GM12892 (cell line): ENCODE results near the gene PTGS2.
A peak's percentile ranks its signal among the peaks of the same experiment; 100 is the strongest.

Experiments
- DNase-seq: peaks from one replicate; pipeline ENCODE4 v3.0.0; 2011; ENCODE audit not compliant: insufficient read length
- FAIRE-seq: peaks from 2 replicates; lab custom pipeline; 2011; peaks lifted over from hg19 to GRCh38; lab: Jason Lieb, UNC
- POLR2A ChIP-seq: IDR thresholded peaks from 2 replicates; pipeline ENCODE4 v1.6.1; 2011; ENCODE audit warnings: low read depth, low read length, control low read depth
- POLR2AphosphoS5 ChIP-seq: IDR thresholded peaks from 2 replicates; pipeline ENCODE4 v1.6.1; 2011; ENCODE audit warnings: low read depth, low read length, control low read depth
- TAF1 ChIP-seq: IDR thresholded peaks from 2 replicates; pipeline ENCODE4 v1.6.1; 2011; ENCODE audit warnings: low read depth, mild to moderate bottlenecking, control low read depth, low read length, borderline replicate concordance

The PTGS2 gene

DNA sequence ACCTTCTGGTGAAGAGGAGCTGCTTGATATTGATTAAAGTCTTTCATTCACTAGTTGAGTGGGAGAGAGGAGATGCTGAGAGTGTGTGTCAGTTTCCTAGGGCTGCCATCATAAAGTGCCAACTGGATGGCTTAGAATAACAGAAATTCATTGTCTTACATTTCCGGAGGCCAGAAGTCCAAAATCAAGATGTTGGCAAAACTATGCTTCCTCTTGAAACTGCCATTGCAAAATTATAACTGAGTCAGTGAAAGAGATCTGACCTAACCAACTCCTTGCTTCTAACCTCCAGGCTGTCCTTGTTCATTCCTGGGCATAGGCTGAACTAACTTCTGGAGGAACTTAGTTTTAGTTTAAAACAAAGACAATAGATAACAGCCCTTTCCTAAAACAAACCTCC, 47.1 kb downstream of the PTGS2 start:
- FAIRE-seq (no peak), DNase-seq (no peak)
- TF ChIP-seq POLR2A: no peak
- TF ChIP-seq POLR2AphosphoS5: no peak
- TF ChIP-seq TAF1: no peak

DNA sequence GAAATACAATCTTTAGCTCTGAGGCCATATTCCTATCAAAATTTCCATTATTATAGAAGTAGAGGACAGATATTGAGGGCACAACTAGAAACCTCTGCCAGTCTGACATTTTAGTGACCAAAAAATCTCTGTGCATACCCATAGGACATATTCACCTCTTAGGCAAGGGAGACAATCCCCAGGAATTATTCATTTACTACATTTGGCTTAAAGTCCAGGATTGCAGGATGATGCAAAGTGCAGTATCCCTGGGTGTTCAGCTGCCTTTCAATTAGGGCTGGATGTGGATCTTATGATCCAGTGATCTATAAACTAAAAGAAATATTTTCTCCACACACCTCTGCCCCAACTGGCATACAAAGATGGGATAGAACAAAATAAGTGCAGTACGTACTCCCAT, 50.9 kb downstream of the PTGS2 start:
- FAIRE-seq: no peak

DNA sequence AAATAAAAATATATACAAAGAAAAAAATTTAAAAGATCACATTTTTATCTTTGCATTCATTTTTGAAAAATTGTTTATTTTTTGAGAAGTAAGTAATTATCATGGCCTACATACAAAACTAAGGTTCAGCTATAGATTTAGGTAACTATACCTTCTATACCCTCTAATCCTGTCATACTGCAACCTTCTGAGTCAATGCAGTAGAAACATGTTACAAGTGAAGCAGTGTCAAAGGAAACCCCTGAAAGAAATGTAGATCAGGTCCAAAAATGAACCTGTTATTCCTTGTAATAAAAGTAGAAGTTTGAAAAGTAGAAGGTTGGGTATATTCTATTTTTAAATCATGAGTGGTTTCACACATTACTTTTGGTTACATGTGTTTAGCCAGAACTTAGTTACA, 51.3 kb downstream of the PTGS2 start:
- TF ChIP-seq POLR2A: no peak
- no peak for TF ChIP-seq TAF1
- TF ChIP-seq POLR2AphosphoS5: no peak
- DNase-seq: no peak
- no peak for FAIRE-seq

More for the DNA sequence above, 50.9 kb downstream of the PTGS2 start:
- TF ChIP-seq TAF1: no peak
- TF ChIP-seq POLR2A: no peak
- no peak for TF ChIP-seq POLR2AphosphoS5
- no peak for DNase-seq

DNA sequence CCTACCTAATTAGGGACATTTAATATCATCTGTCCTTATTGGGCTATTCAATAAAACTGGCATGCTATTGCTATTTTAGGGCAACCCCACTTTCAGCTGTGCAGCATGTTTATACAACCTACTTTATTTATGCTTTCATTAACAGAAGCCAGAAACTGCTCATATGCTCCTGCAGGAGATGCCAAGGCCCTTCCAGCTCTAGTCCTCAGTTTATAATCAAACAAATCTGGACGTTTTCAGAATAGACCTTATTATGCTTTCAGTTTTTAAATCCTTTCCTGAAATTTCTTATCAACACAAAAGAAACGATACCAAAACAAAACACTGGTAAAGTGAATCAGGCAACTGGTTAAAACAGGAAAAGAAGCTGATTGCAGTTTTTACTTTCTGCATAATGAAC, 53.2 kb downstream of the PTGS2 start:
- FAIRE-seq (no peak), DNase-seq (no peak)
- TF ChIP-seq POLR2A: no peak
- no peak for TF ChIP-seq POLR2AphosphoS5
- no peak for TF ChIP-seq TAF1

DNA sequence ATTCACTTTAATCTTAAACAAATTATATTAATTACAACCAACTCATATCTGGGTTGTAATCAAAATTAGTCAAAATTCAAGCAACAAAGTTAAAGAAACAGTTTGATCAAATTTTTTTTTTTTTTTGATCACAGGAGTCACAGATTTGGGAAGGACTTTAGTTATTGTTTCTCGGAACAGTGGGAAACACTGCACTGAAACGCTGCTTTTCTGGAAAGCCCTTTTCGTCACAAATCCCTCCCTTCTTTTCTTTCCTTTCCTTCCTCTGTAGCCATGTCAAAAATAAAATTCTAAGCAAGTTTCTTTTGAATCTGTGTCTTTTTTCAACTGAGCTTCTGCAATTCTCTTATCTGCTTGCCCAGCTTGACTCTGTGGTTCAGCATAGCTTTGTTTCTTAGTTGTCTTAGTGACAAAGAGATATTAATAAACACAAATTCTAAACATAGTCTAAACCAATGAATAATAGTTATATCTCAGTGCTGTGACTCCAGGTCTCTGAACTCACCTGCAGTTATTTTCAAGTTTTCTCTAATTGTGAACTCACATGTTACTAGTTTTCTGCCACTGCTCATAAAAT, 53.8 kb downstream of the PTGS2 start:
- TF ChIP-seq POLR2A (no peak), POLR2AphosphoS5 (no peak), TAF1 (no peak)
- no peak for DNase-seq

DNA sequence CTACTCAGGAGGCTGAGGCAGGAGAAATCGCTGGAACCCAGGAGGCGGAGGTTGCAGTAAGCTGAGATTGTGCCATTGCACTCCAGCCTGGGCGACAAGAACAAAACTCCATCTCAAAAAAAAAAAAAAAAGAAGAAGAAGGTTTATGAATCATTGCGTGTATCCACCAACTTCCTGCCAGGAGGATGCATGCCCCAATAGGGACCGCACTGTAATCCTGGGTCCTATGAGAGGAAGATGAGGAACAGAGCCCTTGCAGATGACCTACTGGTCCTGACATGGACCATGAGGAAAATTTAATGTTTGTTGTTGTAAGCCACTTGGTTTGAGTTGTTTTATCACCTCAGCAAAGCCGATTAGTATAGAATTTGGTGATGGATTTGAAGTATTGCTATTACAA, 56.7 kb downstream of the PTGS2 start:
- TF ChIP-seq POLR2AphosphoS5 (no peak), POLR2A (no peak), TAF1 (no peak)
- no peak for FAIRE-seq
- DNase-seq: no peak

More for the DNA sequence above, 53.8 kb downstream of the PTGS2 start:
- FAIRE-seq: peak; percentile 64
